CD8-positive, alpha-beta memory T cell (primary cell): ENCODE data around the gene INPP5K. TPM values are rescaled to one million over a fixed set of nuclear protein-coding genes. Genes with fewer than 3 reads are reported as not detected.
A peak's percentile ranks its signal among the peaks of the same experiment; 100 is the strongest.

Experiments
- CTCF ChIA-PET: fragments of 350-600 bp; sonication (Branson Sonifier 250); formaldehyde crosslinking; loops from one replicate; lab custom pipeline; 2021; ENCODE audit warnings: antibody characterized with exemption; lab: Charles Lee
- POLR2A ChIA-PET: fragments of 350-600 bp; sonication (Branson Sonifier 250); formaldehyde crosslinking; loops from one replicate; lab custom pipeline; 2021; ENCODE audit warnings: antibody characterized with exemption; lab: Charles Lee
- DNase-seq, 5 donors: peaks; one replicate each; pipeline versions ENCODE4 v3.0.0 to v3.0.0-alpha.2; 2020 to 2022; ENCODE audit warnings: mixed read lengths in 1 of 5
- H3K27ac ChIP-seq: one replicate; pipeline ENCODE4 v1.7.0; 2013; ENCODE audit warnings: low read depth, mild to moderate bottlenecking, low read length, moderate library complexity
- H3K27me3 ChIP-seq: 2 replicates; pipeline ENCODE4 v1.7.0; 2013; ENCODE audit warnings: low read length, mild to moderate bottlenecking; ENCODE audit not compliant: insufficient read depth, poor library complexity, severe bottlenecking
- H3K36me3 ChIP-seq: 2 replicates; pipeline ENCODE4 v1.7.0; 2013; ENCODE audit warnings: mild to moderate bottlenecking, low read length, moderate library complexity; ENCODE audit not compliant: insufficient read depth
- H3K4me1 ChIP-seq: 2 replicates; pipeline ENCODE4 v1.7.0; 2013; ENCODE audit warnings: mild to moderate bottlenecking, low read length, moderate library complexity; ENCODE audit not compliant: insufficient read depth
- H3K4me3 ChIP-seq: 2 replicates; pipeline ENCODE4 v1.7.0; 2013; ENCODE audit warnings: mild to moderate bottlenecking, low read length
- H3K9me3 ChIP-seq: 2 replicates; pipeline ENCODE4 v1.7.0; 2013; ENCODE audit warnings: mild to moderate bottlenecking, low read length
- H3K27ac Mint-ChIP-seq, 8 donors: one replicate each; pipeline ENCODE4 v1.8.0; 2020 to 2021; ENCODE audit warnings: mixed read lengths in 8 of 8, mild to moderate bottlenecking in 6 of 8, inconsistent platforms in 3 of 8, moderate library complexity in 3 of 8
- H3K27me3 Mint-ChIP-seq, 2 donors: one replicate each; pipeline ENCODE4 v1.8.0; 2020 to 2021; ENCODE audit warnings: mixed read lengths in 2 of 2, mild to moderate bottlenecking in 1 of 2, moderate library complexity in 1 of 2
- H3K36me3 Mint-ChIP-seq, 3 donors: one replicate each; pipeline ENCODE4 v1.8.0; 2020 to 2021; ENCODE audit warnings: mixed read lengths in 3 of 3, inconsistent platforms in 1 of 3, mild to moderate bottlenecking in 1 of 3
- H3K4me1 Mint-ChIP-seq, 3 donors: one replicate each; pipeline ENCODE4 v1.8.0; 2020 to 2021; ENCODE audit warnings: mixed read lengths in 3 of 3, inconsistent platforms in 1 of 3, mild to moderate bottlenecking in 1 of 3
- H3K4me3 Mint-ChIP-seq, 7 donors: one replicate each; pipeline ENCODE4 v1.8.0; 2020 to 2021; ENCODE audit warnings: mixed read lengths in 7 of 7, mild to moderate bottlenecking in 6 of 7, moderate library complexity in 4 of 7, inconsistent platforms in 2 of 7
- H3K9me3 Mint-ChIP-seq, 5 donors: one replicate each; pipeline ENCODE4 v1.8.0; 2020 to 2022; ENCODE audit warnings: mixed read lengths in 5 of 5, mild to moderate bottlenecking in 3 of 5, moderate library complexity in 2 of 5, inconsistent platforms in 1 of 5
- polyA plus RNA-seq: library from polyadenylated mRNA; unstranded; fragments of 300-500 nt; fragmentation: Illumina TruSeq; gene quantifications from one replicate; pipeline ENCODE4 v1.2.3, GENCODE V29; 2021
- total RNA-seq, 2 experiments: library from RNA; stranded (reverse); gene quantifications; one replicate each; pipeline ENCODE4 v1.2.3, GENCODE V29; 2021

The INPP5K gene
- total and polyA plus RNA-seq, 3 experiments from 2014 or later = 29.5 to 80.2 (median 31.9) TPM

GRCh38 chr17:1542316-1542715 is 25.9 kb upstream of the INPP5K start:
- peaks cover 6 to 86% (median 19%) of the 10 kb centered on the region in 3 donors for H3K36me3 Mint-ChIP-seq
- peaks cover 25% of the 10 kb centered on the region for H3K36me3 ChIP-seq
- H3K9me3 ChIP-seq = no peaks in the 10 kb centered on the region
- H3K4me3 Mint-ChIP-seq = no peak overlapping the region
- no peaks in the 10 kb centered on the region for H3K4me1 ChIP-seq
- H3K27me3 Mint-ChIP-seq = no peaks in the 10 kb centered on the region
- H3K4me3 ChIP-seq = no peak overlapping the region
- H3K9me3 Mint-ChIP-seq = no peaks in the 10 kb centered on the region
- CTCF ChIA-PET = no interaction called here
- H3K27ac ChIP-seq = no peak overlapping the region
- H3K27ac Mint-ChIP-seq = no peak overlapping the region
- peaks cover 0 to 6% (median 1%) of the 10 kb centered on the region in 3 donors for H3K4me1 Mint-ChIP-seq
- no peaks in the 10 kb centered on the region for H3K27me3 ChIP-seq
- DNase-seq = no peak
- POLR2A ChIA-PET = no interaction called here

GRCh38 chr17:1541367-1541904 is 25.0 kb upstream of the INPP5K start:
- ChIA-PET POLR2A (no interaction called here), CTCF (interaction anchor here (1.0 kb wide), 1 partner anchor 20 kb away, joined by 3 read pairs; no protein-coding TSS in a partner anchor)
- Mint-ChIP-seq H3K9me3 (no peaks in the 10 kb centered on the region), H3K27me3 (no peaks in the 10 kb centered on the region), H3K4me3 (no peak overlapping the region), H3K27ac (peak overlapping the region in 1 of 8 donors; percentile 22), H3K4me1 (peaks cover 0 to 6% (median 1%) of the 10 kb centered on the region in 3 donors), H3K36me3 (peaks cover 6 to 78% (median 19%) of the 10 kb centered on the region in 3 donors)
- no peaks in the 10 kb centered on the region for H3K27me3 ChIP-seq
- H3K36me3 ChIP-seq = peaks cover 25% of the 10 kb centered on the region
- no peaks in the 10 kb centered on the region for H3K9me3 ChIP-seq
- no peaks in the 10 kb centered on the region for H3K4me1 ChIP-seq
- no peak overlapping the region for H3K4me3 ChIP-seq
- DNase-seq = no peak
- no peak overlapping the region for H3K27ac ChIP-seq

- Histone ChIP-seq H3K9me3 (no peaks in the 10 kb centered on the region), H3K27me3 (no peaks in the 10 kb centered on the region), H3K27ac (no peak overlapping the region), H3K4me1 (no peaks in the 10 kb centered on the region), H3K4me3 (no peak overlapping the region), H3K36me3 (peaks cover 25% of the 10 kb centered on the region)
- ChIA-PET CTCF (no interaction called here), POLR2A (interaction anchor here (0.6 kb wide), 1 partner anchor 175 kb away, joined by 3 read pairs; no protein-coding TSS in a partner anchor)
- Mint-ChIP-seq H3K27me3 (no peaks in the 10 kb centered on the region), H3K36me3 (peaks cover 6 to 78% (median 17%) of the 10 kb centered on the region in 3 donors), H3K4me1 (peaks cover 0 to 3% (median 0%) of the 10 kb centered on the region in 3 donors), H3K9me3 (no peaks in the 10 kb centered on the region), H3K4me3 (no peak overlapping the region), H3K27ac (peak overlapping the region in 1 of 8 donors; percentile 56)
- DNase-seq = no peak
Observed at GRCh38 chr17:1539811-1540210, 23.4 kb upstream of the INPP5K start.

GRCh38 chr17:1535737-1536136 is 19.3 kb upstream of the INPP5K start:
- peaks cover 17% of the 10 kb centered on the region for H3K36me3 ChIP-seq
- no peaks in the 10 kb centered on the region for H3K9me3 ChIP-seq
- H3K4me1 ChIP-seq = no peaks in the 10 kb centered on the region
- H3K4me3 ChIP-seq = no peak overlapping the region
- POLR2A ChIA-PET = no interaction called here
- H3K4me3 Mint-ChIP-seq = no peak overlapping the region
- DNase-seq = no peak
- H3K27ac Mint-ChIP-seq = peak overlapping the region in 1 of 8 donors; percentile 13
- peaks cover 6 to 82% (median 17%) of the 10 kb centered on the region in 3 donors for H3K36me3 Mint-ChIP-seq
- H3K4me1 Mint-ChIP-seq = peaks cover 0 to 1% (median 0%) of the 10 kb centered on the region in 3 donors
- CTCF ChIA-PET = no interaction called here
- no peak overlapping the region for H3K27ac ChIP-seq
- no peaks in the 10 kb centered on the region for H3K27me3 Mint-ChIP-seq
- H3K27me3 ChIP-seq = no peaks in the 10 kb centered on the region
- H3K9me3 Mint-ChIP-seq = no peaks in the 10 kb centered on the region

GRCh38 chr17:1533661-1534325 is 17.4 kb upstream of the INPP5K start:
- Histone ChIP-seq H3K4me3 (no peak overlapping the region), H3K27me3 (no peaks in the 10 kb centered on the region), H3K36me3 (peaks cover 17% of the 10 kb centered on the region), H3K27ac (no peak overlapping the region), H3K4me1 (no peaks in the 10 kb centered on the region), H3K9me3 (no peaks in the 10 kb centered on the region)
- no peak for DNase-seq
- Mint-ChIP-seq H3K4me1 (peaks cover 0 to 1% (median 0%) of the 10 kb centered on the region in 3 donors), H3K27me3 (no peaks in the 10 kb centered on the region), H3K36me3 (peaks cover 0 to 73% (median 13%) of the 10 kb centered on the region in 3 donors), H3K9me3 (no peaks in the 10 kb centered on the region), H3K4me3 (no peak overlapping the region), H3K27ac (peak overlapping the region in 1 of 8 donors; percentile 12)
- CTCF ChIA-PET = interaction anchor here (1.3 to 1.8 kb wide), 2 partner anchors 17 to 168 kb away, joined by 5 read pairs; partner anchors contain the start of gene INPP5K
- POLR2A ChIA-PET = no interaction called here

GRCh38 chr17:1532836-1533602 is 16.6 kb upstream of the INPP5K start:
- Mint-ChIP-seq H3K27ac (peak overlapping the region in 2 of 8 donors; percentile 12 to 55), H3K27me3 (no peaks in the 10 kb centered on the region), H3K4me1 (peaks cover 0 to 1% (median 0%) of the 10 kb centered on the region in 3 donors), H3K36me3 (peaks cover 0 to 68% (median 13%) of the 10 kb centered on the region in 3 donors), H3K9me3 (no peaks in the 10 kb centered on the region), H3K4me3 (no peak overlapping the region)
- ChIA-PET CTCF (interaction anchor here (1.3 to 1.8 kb wide), 2 partner anchors 16 to 168 kb away, joined by 5 read pairs; partner anchors contain the start of gene INPP5K), POLR2A (interaction anchor here (0.6 kb wide), 1 partner anchor 821 kb away, joined by 5 read pairs; no protein-coding TSS in a partner anchor)
- no peaks in the 10 kb centered on the region for H3K4me1 ChIP-seq
- no peaks in the 10 kb centered on the region for H3K27me3 ChIP-seq
- no peak overlapping the region for H3K27ac ChIP-seq
- no peaks in the 10 kb centered on the region for H3K9me3 ChIP-seq
- peak; percentile 10 to 53 (median 25) for DNase-seq
- no peak overlapping the region for H3K4me3 ChIP-seq
- peaks cover 13% of the 10 kb centered on the region for H3K36me3 ChIP-seq

GRCh38 chr17:1529863-1530262 is 13.5 kb upstream of the INPP5K start:
- no peak for DNase-seq
- Mint-ChIP-seq H3K4me3 (no peak overlapping the region), H3K9me3 (no peaks in the 10 kb centered on the region), H3K27ac (no peak overlapping the region), H3K36me3 (peaks cover 0 to 59% (median 8%) of the 10 kb centered on the region in 3 donors), H3K4me1 (peaks cover 9 to 16% (median 16%) of the 10 kb centered on the region in 3 donors), H3K27me3 (no peaks in the 10 kb centered on the region)
- H3K27me3 ChIP-seq = no peaks in the 10 kb centered on the region
- H3K9me3 ChIP-seq = no peaks in the 10 kb centered on the region
- no peak overlapping the region for H3K27ac ChIP-seq
- H3K36me3 ChIP-seq = peaks cover 11% of the 10 kb centered on the region
- POLR2A ChIA-PET = no interaction called here
- H3K4me1 ChIP-seq = peaks cover 6% of the 10 kb centered on the region
- CTCF ChIA-PET = no interaction called here
- H3K4me3 ChIP-seq = no peak overlapping the region
